Mammary epithelial cell (primary cell): ENCODE results near the gene DBI.

Experiments used
- CTCF ChIP-seq, 2 donors: IDR thresholded peaks in 1 of 2; conservative IDR thresholded peaks in 1 of 2; 2 replicates each; pipeline ENCODE4 v1.5.1; 2011 to 2012; ENCODE audit warnings: inconsistent platforms in 2 of 2, low read length in 2 of 2, mild to moderate bottlenecking in 2 of 2, control low read depth in 1 of 2, low read depth in 1 of 2; ENCODE audit not compliant: insufficient read depth in 1 of 2; ENCODE audit errors: extremely low read depth in 1 of 2
- EZH2 ChIP-seq: IDR thresholded peaks from 2 replicates; pipeline ENCODE4 v1.6.1; 2012; ENCODE audit warnings: low read length, inconsistent platforms, borderline replicate concordance

DNA sequence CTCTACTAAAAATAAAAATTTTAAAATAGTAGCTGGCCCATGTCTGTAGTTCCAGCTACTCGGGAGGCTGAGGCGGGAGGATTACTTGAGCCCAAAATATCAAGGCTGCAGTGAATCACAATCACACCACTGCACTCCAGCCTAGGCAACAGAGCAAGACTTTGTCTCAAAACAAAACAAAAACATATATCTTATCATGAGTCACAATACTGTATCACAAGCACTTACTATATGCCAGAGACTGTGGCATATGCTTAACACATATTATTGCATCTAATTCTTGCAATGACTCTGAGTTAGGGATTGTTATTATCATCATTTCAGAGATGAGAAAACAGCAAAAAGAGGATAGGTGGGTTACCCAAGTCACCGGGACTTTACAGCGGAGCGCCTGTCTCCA is 35.3 kb downstream of the DBI start:
- TF ChIP-seq CTCF (conservative IDR thresholded peaks at IDR 0.05 in 1 of 2, IDR thresholded peaks at IDR 0.05 in 1 of 2; ENCODE audit: extremely low read depth in 1 of 2, insufficient read depth in 1 of 2, low read depth in 1 of 2, low read length in 2 of 2), result no peak
- TF ChIP-seq EZH2, result no peak
